Hindlimb muscle (tissue), 1 donor: ENCODE measurements around the gene COA7. TPM values are rescaled to one million over a fixed set of nuclear protein-coding genes. Genes with fewer than 3 reads are reported as not detected.

Experiments
- polyA plus RNA-seq: library from polyadenylated mRNA; unstranded; fragments of 120-200 nt; gene quantifications from one replicate; pipeline ENCODE4 v1.2.1, GENCODE V29; 2013; ENCODE audit not compliant: insufficient read length

Gene COA7
- polyA plus RNA-seq, 1 donor = 18.6 TPM

Other genes starting within 250 kb of the COA7 start
- gene TUT4, start 145.3 kb downstream of the COA7 start, polyA plus RNA-seq = 88.1 TPM
- gene GPX7, start 96.0 kb downstream of the COA7 start, polyA plus RNA-seq = 136 TPM
- gene SHISAL2A, start 65.2 kb downstream of the COA7 start, polyA plus RNA-seq = 5.5 TPM
- 39.0 TPM for gene ZYG11B, start 28.1 kb upstream of the COA7 start, polyA plus RNA-seq
- 0.06 TPM for gene ZYG11A, start 144.4 kb upstream of the COA7 start, polyA plus RNA-seq
- gene ECHDC2, start 223.4 kb upstream of the COA7 start, polyA plus RNA-seq = 108 TPM
- 76.4 TPM for gene SCP2, start 228.9 kb upstream of the COA7 start, polyA plus RNA-seq